Activated CD4-positive, CD25-positive, alpha-beta regulatory T cell (primary cell): Measurements from ENCODE around the gene TNFRSF13B.
"Not testable (repeated sequence)": the region's sequence is repeated elsewhere in the genome, so short reads cannot be mapped to it uniquely, and the experiment has no call there.

ENCODE experiments used
- DNase-seq, 4 experiments: peaks; one replicate each; lab custom pipeline; 2025; lab: John Stamatoyannopoulos, UW

TNFRSF13B gene

DNA sequence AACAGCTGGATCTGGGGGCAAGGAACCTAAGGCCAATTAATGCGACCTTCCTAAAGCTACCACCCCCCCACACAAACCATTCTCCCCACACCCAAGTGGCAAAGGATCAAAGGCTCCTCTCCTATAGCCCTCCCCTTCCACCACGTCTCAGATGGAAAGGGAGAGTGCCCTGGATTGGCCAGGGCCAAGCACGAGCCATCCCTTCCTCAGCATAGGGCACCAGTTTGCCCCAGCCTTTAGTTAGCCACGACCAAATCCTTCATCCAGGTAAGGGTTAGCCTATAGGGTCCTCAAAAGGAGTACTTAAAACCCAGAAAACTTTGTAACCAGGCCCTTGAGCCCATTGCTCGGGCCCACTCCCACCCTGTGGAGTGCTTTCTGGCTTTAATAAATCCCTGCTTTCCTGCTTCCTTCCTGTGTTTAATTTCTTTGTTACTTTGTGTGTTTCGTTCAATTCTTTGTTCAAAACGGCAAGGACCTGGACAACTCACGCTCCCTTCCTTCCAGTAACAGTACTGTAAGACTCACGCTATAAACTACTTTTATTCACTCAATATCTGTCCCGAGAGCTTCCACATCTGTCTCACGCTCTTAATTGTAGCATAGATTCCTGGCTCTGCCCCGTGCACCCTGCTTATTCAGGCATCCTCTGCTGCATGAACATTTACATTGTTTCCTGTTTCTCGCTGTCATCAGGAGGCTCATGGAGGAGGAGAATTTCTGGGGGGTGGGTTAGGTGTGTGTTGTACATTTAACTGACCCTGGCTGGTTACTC is 62.3 kb downstream of the TNFRSF13B start:
- no peak for DNase-seq

DNA sequence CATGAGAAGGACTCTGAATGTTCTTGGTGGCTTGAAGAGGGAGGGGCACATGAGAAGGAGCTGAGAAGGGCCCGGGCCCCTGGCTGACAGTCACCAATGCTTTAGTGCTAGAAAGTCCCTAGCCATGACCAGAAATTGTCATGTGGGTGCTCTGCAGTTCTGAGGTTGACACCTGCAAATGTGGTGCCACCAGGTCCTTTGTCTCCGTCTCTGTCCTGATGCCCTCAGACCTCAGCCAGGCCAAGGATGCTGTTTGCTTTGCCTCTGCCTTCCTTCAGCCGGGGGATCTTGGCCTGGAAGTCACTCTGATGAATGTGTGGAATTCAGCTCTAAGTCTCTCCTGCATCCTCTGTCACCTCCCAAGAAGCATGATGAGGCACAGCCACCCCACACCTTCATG is 63.6 kb downstream of the TNFRSF13B start:
- no peak for DNase-seq

DNA sequence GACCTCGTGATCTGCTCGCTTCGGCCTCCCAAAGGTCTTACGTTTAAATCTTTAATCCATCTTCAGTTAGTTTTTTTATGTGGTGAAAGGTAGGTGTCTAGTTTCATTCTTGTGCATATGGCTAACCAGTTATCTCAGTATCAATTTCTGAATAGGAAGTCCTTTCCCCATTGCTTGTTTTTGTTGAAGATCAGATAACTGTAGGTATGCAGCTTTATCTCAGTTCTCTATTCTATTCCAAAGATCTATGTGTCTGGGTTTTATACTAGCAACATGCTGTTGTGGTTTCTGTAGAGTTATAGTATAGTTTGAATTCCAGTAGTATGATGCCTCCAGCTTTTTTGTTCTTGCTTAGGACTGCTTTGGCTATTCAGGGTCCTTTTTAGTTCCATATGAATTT is 65.2 kb downstream of the TNFRSF13B start:
- no peak for DNase-seq

DNA sequence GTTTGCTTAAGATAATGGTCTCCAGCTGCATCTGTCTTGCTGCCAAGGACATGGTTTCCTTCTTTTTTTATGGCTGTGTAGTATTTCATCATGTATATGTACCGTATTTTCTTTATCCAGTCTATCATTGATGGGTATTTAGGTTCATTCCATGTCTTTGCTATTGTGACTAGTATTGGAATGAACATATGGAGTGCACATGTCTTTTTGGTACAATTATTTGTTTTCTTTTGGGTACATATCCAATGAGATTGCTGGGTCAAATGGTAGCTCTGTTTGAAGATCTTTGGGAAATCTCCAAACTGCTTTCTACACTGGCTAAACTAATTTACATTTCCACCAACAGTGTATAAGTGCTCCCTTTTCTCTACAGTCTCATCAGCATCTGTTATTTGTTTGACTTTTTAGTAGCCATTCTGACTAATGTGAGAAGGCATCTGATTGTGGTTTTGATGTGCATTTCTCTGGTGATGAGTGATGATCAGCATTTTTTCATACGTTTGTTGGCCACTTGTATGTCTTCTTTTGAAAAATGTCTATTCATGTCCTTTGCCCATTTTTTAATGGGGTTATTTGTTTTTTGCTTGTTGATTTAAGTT is 66.2 kb downstream of the TNFRSF13B start:
- no peak for DNase-seq

DNA sequence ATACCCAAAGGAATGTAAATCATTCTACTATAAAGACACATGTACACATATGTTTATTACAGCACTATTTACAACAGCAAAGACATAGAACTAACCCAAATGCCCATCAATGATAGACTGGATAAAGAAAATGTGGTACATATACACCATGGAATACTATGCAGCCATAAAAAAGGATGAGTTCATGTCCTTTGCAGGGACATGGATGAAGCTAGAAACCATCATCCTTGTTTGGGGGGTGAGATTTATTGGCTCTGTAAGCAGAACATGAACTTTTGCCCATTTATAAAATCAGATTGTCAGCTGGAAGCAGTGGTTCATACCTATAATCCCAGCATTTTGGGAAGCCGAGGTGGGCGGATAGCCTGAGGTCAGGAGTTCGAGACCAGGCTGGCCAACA is 68.8 kb downstream of the TNFRSF13B start:
- not testable (repeated sequence) for DNase-seq

DNA sequence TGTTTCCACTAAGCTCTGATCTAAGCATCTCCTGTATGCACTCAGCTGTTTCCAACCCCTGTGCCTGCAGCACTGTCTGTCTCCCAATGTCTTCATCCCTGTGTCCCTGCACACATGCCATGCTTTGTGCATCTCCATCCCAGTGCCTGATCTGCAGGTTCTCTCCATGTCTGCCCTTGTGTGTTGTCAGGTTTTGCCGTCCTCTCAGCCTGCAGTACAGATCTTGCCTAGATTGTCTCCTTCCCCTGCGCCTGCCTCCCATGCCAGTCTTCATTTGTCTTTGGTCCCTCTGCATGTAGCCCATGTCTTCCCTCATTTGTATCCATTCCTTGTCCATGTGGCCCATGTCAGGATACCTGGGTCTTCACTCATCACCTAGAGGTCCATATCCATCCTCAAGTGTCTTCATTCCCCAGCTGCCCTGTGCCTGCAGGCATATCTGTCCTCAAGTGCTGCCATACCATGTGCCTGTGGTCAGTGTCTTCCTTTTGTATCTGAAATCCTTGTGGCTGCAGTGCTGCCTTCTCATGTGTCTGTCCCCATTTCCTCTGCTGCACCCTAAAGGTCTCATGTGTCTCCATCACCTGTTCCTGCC is 71.5 kb downstream of the TNFRSF13B start:
- no peak for DNase-seq

DNA sequence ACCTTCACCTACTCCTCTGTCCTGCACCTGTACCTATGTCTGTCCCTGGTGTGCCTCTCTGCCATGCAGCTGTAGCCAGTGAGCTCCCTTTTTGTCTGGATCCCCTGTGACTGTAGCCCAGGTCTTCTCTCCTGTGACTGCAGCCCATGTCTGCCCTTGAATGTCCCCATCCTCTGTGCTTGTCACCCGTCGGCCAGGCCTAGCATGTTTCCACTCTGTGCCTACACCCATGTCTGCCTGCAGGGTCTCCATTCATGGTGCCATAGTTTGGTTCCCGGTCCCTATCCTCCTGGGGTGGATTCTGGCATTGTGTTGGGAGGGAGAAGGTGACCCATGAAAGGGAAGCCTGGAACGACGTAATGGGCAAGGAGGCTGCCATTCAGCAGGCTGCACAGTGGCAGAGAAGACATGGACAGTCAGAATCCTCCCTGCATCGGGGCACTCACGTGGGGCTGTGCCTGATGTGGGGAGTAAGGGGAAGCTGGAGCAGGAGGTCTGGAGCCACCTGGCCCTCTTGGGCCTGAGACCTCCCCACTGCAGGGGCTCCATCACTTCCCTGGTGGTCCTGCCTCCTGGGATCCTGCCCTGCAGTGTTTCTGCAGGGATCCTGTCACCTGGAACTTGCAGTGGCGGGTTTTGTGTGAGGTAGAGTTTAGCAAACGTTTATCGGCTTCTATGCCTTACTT is 74.6 kb downstream of the TNFRSF13B start:
- DNase-seq = not testable (repeated sequence)

DNA sequence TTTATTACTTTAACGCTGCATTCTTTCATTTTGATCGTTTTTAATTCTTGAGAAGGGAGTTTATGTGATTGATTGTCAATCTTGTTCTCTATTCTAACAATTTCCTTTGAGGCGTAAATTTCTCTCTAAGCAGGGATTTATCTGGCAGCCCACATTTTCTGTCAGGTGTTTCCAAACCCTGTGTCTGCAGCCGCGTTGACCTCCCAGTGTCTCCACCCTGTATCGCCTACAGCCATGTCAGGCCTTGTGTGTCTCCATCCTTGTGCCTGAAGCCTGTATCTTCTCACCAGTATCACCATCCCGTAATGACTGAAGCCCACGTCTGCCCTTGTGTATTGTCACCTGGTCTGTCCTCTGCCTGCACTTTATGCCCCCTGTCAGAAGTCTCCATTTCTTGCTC is 75.7 kb downstream of the TNFRSF13B start:
- not testable (repeated sequence) for DNase-seq

DNA sequence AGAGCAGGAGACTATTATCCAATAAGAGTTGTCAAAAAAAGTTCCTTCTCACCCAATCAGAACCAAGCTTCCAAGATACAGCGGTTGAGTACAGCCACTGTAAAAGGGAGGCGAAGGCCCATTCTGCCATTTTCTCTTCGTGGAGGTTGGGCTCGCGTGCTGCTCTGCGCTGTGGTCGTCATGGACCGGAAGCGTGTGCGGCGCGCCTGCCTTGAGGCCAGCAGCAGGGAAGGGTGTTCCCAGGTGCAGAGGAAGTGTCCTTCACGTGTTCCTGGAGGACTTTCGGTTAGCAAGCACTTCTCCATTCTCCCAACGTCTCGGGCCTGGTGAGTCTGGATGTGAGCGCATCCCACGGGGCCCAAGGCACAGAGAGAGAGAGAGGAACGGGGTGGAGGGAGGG is 78.4 kb downstream of the TNFRSF13B start:
- not testable (repeated sequence) for DNase-seq

DNA sequence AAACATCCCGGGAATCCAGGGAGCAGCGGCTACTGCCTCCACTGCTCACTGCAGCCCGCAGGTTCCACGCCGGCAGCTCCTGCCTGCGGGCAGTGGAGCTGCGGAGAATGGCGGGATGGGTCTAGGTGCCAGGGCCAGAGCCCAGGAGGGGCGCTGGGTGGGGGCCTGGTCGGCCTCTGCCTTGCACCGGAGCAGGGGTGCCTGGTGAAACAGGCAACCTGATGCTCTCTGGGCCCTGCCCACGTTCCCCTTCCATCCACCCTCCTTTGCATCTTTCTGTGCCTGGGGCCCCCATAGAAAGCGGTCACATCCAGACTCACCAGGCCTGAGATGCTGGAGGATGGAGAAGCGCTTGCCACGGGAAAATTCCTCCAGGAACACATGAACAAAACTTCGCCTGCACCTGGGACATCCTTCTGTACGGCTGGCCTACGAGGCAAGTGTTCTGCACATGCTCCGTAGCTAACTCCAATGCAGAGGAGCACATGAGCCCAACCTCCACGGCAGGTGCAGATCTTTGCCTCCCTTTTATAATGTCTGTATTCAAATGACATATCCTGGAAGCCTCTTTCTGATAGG is 79.0 kb downstream of the TNFRSF13B start:
- DNase-seq = not testable (repeated sequence)

DNA sequence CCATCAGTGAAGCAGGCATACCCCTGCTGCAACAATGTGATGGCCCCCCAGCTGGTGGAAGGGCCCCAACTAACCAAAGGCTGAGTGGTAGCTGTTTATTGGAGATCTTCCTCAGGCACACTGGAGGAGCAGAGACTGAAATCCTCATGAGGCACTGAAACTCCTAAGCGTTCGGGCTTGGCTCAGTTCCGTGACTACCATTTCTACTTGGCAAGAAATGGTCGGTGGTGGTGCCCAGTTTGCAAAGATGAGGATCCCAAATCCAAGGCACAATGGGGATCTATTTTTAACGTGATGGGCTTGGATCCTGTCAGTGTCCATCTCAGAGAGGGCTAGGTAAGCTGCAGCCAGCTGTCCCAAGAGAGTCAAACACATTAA is 82.8 kb downstream of the TNFRSF13B start:
- DNase-seq = no peak
